Epithelial cell of esophagus (primary cell): Measurements from ENCODE around the gene TMPO.
"Not testable (repeated sequence)": the region's sequence is repeated elsewhere in the genome, so short reads cannot be mapped to it uniquely, and the experiment has no call there.

Experiments
- DNase-seq: peaks from one replicate; pipeline ENCODE4 v3.0.0; 2010; ENCODE audit warnings: low read depth
- H3K4me3 ChIP-seq: 2 replicates; pipeline ENCODE4 v1.5.1; 2011; ENCODE audit warnings: mild to moderate bottlenecking, low read length, control low read depth
- TF ChIP-seq, protein P1 (sequence below): IDR thresholded peaks from 2 replicates; pipeline ENCODE4 v1.5.1; 2011; ENCODE audit warnings: low read depth, mild to moderate bottlenecking, low read length, control low read depth, inconsistent platforms; ENCODE audit not compliant: insufficient read depth; ENCODE audit errors: missing control alignments

TMPO gene

DNA sequence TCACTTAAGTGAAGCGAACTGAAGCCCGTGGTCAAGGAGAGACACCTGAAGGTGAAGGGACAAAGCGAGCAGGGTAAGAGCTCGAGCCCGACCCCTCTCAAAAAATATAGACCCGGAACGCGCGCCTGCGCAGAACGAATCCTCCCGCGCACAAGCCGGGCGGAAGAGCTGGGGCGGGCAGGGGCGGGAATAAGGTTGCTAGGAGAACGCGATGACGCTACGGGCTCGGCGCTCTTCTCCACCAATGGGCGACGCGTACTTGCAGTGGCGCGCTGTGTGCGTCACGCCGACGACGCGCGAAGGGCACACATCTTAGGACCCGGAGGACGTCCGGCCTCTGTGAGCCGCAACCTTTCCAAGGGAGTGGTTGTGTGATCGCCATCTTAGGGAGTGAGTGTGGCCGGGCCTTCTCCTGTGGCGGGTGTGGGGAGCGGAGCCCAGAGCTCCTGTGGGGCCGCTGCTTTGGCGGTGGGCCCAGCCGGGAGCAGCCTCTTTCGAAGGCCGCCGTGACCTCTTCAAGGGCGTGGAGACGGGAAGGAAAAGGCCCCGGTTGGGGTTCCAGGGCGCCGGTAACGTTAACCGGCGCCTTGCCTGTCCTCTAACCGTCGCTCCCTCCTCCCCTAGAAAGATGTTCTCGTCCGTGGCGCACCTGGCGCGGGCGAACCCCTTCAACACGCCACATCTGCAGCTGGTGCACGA, 78.1 kb downstream of the TMPO start, which contains the start of gene SLC25A3:
Gene SLC25A3 (plus strand): TSS at position 336 of the 699 bp plus-strand sequence. CDS start 293 bp downstream, at position 629.
- TF ChIP-seq, protein P1, sequence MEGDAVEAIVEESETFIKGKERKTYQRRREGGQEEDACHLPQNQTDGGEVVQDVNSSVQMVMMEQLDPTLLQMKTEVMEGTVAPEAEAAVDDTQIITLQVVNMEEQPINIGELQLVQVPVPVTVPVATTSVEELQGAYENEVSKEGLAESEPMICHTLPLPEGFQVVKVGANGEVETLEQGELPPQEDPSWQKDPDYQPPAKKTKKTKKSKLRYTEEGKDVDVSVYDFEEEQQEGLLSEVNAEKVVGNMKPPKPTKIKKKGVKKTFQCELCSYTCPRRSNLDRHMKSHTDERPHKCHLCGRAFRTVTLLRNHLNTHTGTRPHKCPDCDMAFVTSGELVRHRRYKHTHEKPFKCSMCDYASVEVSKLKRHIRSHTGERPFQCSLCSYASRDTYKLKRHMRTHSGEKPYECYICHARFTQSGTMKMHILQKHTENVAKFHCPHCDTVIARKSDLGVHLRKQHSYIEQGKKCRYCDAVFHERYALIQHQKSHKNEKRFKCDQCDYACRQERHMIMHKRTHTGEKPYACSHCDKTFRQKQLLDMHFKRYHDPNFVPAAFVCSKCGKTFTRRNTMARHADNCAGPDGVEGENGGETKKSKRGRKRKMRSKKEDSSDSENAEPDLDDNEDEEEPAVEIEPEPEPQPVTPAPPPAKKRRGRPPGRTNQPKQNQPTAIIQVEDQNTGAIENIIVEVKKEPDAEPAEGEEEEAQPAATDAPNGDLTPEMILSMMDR: no peak
- peak; percentile 98 for DNase-seq
- H3K4me3 ChIP-seq: peak within 1 kb of the TSS; percentile 97

DNA sequence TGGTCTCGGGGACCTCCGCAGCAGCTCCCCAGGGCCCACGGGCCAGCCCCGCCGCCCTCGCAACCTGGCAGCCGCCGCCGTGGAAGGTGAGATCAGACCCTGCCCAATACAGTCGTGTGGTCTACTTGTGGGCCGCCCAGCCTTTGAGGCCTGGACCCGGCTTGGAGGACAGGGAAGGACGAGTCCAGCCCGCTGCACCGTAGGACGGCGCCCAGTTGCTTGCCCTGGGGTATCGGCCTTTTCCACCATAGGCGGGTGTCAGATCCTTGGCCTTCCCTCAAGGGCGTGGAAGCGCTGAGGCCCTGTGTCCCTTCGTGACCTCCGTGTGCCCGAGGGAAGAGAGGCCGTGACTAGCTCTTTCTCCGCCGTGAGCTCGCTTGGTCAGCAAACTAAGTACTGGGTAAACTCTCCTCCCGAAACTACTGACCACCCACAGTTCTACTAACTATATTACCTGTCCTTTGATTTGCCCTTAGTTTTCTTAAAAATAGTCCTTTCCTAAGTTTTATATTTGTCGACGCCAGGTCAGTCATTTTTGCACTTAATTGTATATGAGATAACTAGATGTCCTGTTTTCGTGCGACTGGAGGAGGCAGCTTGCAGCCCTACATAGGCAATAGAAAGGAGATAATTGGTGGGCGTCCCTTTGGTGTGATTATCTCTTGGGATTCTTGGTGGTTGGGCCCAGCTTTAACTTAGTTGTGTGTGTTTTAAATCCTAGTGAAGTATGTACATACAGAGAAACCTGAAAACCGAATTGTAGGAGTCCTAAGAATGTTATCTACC, 78.9 kb downstream of the TMPO start:
- peak overlapping the region; percentile 97 for H3K4me3 ChIP-seq
- peak; percentile 32 for DNase-seq
- TF ChIP-seq, protein P1: no peak

DNA sequence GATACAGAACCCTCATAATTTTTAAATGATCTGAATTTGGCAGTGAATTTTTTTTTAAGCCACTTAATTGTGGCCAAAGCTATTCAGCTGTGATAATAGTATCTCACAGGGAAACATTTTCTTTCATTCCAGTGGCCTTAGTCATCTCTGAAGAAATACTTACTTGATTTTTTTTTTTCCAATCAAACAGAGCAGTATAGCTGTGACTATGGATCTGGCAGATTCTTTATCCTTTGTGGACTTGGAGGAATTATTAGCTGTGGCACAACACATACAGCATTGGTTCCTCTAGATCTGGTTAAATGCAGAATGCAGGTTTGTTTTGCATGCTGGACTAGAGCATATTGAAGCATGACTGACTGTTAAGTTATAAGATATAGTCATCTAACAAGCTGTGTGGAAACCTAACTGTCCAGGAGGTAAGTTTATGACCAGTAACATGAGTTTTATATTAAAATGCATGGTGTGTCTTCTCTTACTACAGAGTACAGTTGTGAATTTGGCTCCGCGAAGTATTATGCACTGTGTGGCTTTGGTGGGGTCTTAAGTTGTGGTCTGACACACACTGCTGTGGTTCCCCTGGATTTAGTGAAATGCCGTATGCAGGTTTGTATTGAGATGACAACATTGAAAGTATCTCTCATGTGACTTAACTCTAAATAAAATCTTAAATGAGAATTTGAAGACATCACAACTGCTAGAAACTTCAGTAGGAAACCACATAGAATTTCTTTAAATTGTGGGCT, 80.0 kb downstream of the TMPO start:
- H3K4me3 ChIP-seq: peak overlapping the region; percentile 97
- TF ChIP-seq, protein P1: no peak
- DNase-seq: peak; percentile 63

DNA sequence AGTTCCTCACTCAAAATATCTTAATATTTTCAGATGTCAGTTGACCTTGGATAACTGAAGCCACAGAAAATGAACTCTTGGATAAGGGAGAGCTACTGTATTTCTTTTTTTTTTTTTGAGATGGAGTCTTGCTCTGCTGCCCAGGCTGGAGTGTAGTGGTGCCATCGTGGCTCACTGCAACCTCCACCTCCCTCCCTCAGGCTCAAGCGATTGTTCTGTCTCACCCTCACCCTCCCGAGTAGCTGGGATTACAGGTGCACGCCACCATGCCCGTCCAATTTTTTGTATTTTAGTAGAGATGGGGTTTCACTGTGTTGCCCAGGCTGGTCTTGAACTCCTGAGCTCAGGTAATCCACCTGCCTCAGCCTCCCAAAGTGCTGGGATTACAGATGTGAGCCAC, 81.9 kb downstream of the TMPO start:
- H3K4me3 ChIP-seq, DNase-seq: not testable (repeated sequence)
